HG02759 (cell line): ENCODE measurements around the gene DENND5B.
A peak's percentile ranks its signal among the peaks of the same experiment; 100 is the strongest.
"Not testable (repeated sequence)": the region's sequence is repeated elsewhere in the genome, so short reads cannot be mapped to it uniquely, and the experiment has no call there.

Experiments
- ATAC-seq: cut with Tn5 transposase; IDR thresholded peaks from one replicate; pipeline ENCODE4 v1.9.1; 2021; ENCODE audit warnings: mild to moderate bottlenecking, moderate library complexity; ENCODE audit not compliant: unreplicated experiment

The DENND5B gene

DNA sequence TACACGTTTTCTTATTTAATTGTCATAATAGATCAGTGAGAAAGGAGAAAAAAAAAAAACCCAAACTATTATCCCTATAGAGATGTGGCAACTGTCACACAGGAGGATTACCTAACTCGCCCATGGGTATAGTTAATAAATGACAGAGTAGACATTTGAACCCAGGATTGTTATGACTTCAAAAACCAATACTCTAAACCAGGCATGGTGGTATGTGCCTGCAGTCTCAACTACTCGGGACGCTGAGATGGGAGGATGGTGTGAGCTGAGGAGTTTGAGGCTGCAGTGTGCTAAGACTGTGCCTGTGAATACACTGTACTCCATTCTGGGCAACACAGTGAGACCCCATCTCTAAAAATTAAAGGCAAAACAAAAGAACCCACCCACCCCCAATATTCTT, 114.5 kb downstream of the DENND5B start:
- no peak for ATAC-seq

- ATAC-seq, result not testable (repeated sequence)
These were observed 115.3 kb downstream of the DENND5B start for GRCh38 chr12:31475610-31476009.

- ATAC-seq, result no peak
These were observed 116.2 kb downstream of the DENND5B start for GRCh38 chr12:31474751-31475150.

DNA sequence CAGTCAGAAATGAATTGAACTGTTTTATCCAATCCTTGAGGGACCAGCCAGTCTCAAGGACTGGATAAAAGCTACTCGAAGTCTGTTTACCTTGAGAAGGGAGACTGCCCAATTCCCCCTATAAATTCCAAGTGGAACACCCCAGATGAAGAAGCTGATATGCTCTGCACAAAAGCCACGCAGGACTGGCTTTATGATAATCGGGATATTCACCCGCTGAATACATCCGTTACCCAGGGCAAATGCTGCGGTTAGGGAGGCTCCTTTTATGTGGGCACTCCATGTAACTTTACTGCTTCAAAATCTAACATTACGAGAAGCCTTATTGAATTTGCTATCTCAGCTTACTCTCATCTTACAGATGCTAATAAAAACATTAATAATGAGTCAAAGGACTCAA, 119.1 kb downstream of the DENND5B start:
- no peak for ATAC-seq

DNA sequence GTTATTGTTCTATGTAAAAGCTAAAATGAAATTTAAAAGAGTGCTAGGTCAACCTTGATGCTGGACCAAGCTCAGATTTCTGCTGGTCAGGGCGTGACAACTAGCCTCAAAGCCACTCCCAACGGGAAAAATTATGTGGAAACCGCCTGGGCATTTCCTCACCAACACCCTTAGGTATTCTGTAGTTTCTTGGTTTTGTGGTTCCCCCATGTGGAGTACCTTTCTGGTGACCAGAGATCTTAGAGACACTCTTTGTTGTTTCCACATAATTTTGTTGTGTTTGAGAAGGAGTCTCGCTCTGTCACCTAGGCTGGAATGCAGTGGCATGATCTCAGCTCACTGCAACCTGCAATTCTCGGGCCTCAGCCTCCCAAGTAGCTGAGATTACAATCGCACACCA, 119.9 kb downstream of the DENND5B start:
- ATAC-seq, result no peak

DNA sequence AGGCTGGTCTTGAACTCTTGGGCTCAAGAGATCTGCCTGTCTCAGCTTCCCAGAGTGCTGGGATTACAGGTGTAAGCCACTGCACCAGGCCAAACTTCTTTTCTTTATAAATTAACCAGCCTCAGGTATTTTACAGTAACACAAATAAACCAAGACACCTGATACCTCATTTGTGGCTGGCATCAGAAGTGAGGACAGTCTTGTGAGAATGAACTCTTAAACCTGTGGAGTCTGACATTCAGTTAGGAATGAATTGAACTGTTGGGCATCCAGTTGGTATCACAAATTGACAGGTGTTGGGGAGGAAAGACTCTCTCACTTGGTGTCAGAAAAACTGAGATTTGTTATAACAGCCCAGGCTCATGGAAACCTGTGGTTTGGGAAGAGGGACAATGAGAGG, 120.5 kb downstream of the DENND5B start:
- no peak for ATAC-seq

- no peak for ATAC-seq
These were observed 124.2 kb downstream of the DENND5B start for GRCh38 chr12:31466768-31467167.

DNA sequence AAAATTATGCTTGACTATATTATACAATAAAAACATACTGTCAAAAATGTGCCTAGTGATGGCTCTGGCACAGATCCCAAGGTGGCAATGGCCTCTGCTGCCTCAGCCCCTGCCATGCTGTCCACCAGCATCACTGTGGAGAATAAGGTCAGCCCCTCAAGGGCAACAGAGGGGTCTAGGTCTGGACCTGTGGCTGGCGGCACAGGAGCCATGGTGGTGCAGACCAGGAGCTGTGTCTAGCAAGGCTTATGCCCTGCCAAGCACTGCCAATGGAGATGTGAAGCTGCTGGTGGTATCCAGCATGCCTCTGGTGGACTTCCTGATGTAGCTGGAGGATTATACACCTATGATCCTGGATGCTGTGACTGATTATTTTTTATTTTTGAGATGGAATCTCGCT, 125.9 kb downstream of the DENND5B start:
- no peak for ATAC-seq

- ATAC-seq, result no peak
These were observed 130.9 kb downstream of the DENND5B start for GRCh38 chr12:31460024-31460423.

GRCh38 chr12:31456562-31456961, 134.4 kb downstream of the DENND5B start:
- ATAC-seq, result no peak

DNA sequence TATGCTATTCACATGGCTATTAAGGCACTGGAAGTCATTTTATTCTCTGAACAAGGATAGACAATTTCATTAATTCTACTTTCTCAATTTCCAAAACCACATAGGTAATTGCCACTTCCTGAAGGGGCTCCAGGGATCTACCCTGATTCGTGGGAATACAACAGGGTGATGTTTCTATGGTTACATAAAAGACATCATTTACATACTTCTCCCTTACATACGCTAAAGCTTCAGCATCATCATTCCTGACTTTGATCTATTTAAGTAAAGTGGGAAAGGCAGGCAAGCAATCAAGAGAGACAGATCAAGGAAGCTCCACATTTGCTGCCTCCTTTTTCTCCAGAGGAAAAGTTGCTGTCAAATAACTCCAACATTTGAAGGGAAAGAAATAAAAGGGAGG, 146.2 kb downstream of the DENND5B start:
- no peak for ATAC-seq

GRCh38 chr12:31440586-31440985, 150.3 kb downstream of the DENND5B start:
- ATAC-seq, result no peak

DNA sequence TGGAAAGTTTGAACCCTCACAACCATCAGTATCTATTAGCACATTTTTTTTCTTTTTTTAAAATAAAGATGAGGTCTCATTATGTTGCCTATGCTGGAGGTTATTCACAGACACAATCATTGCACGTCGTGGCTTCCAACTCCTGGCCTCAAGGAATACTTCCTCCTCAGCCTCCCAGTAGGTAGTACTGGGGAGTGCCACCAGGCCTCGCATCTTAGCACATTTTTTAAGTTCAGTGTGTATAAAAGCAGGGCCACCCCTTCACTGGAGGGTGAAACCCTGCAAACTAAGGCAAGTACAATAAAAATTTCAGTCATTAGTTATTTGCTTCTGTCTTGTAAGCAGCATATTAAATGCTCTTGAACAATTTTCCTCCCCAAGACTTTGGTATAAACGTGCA, 150.8 kb downstream of the DENND5B start:
- no peak for ATAC-seq

DNA sequence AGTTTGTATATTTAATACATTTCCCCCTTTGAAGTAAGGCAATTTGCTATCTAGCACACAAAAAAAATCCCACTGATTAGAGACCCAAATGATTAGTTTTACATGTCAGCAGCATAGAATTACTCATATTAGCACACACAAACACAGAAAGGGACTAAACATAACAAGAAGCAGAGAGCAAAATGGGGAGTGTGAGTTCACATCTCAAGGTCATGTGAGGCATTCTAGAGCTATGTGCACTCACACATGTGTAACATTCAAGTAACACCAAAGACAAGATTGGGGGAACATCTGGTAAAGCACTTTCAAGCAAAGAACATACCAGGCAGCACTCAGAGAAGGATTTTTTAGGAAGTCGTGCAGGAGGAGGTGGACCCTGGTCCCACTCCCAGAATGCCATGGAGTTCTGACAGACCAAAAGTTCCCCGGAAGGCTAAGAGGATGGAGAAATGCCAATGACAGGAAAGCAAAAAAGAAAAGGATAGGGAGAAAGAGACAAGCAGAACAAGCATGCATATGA, 159.2 kb downstream of the DENND5B start:
- no peak for ATAC-seq

DNA sequence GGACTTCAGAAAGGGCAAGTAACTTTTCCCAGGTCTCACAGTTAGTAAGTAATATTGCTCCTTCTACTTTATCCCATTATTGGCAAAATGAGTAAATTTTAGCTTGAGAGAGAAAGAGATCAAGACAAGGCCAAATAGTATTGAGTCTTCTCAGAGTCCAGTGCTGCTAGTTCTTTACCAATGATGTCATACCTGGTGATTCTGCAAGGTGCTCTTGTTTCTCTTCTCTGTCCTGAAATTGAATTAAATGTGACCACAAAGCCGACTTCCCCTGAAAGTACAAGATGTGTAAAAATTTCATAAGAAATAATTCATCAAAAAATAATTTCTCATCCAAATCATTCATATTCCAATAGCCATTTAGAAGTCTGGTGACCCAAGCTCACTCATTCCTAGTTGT, 167.5 kb downstream of the DENND5B start:
- ATAC-seq, result no peak

DNA sequence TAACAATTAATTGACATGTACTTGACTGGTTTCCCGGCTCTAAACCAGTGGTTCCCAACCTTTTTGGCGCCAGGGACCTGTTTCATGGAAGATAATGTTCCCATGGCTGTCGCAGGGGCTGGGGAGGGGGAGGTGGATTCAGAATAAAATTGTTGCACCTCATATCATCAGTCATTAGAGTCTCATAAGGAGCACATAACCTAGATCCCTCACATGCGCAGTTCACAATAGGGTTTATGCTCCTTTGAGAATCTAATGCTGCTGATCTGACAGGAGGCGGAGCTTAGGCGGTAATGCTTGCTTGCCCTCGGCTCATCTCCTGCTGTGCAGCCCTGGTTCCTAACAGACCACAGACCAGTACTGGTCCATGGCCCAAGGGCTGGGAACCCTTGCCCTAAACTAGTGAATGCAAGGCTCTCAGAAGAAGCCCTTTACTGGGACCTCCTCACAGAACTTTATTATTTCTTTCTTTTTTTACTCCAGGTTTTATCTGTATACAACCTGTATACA, 178.6 kb downstream of the DENND5B start:
- no peak for ATAC-seq

GRCh38 chr12:31408763-31409162, 182.2 kb downstream of the DENND5B start:
- no peak for ATAC-seq

- ATAC-seq, result no peak
These were observed 183.4 kb downstream of the DENND5B start for GRCh38 chr12:31407562-31407961.

- peak; percentile 70 for ATAC-seq
These were observed 184.6 kb downstream of the DENND5B start for GRCh38 chr12:31406345-31406744.

- no peak for ATAC-seq
These were observed 185.9 kb downstream of the DENND5B start for GRCh38 chr12:31405021-31405420.

DNA sequence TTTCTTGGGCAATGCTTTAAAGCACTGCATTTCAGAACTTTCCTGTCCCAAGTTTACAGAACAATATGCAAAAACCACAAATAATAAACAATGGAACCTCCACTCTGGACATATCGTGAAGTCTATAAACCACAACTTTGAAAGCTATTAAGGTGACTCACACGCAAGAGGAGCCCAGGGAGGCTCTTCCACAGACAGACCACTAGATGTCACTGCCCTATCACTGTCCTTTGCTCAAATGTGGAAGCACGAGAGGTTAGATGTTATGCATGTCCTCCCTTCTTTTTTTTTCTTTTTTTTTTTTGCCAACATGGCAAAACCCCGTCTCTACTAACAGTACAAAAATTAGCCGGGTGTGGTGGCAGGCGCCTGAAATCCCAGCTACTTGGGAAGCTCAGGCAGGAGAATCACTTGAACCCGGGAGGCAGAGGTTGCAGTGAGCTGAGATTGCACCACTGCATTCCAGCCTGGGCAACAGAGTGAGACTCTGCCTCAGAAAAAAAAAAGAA, 187.8 kb downstream of the DENND5B start:
- ATAC-seq, result peak; percentile 81

DNA sequence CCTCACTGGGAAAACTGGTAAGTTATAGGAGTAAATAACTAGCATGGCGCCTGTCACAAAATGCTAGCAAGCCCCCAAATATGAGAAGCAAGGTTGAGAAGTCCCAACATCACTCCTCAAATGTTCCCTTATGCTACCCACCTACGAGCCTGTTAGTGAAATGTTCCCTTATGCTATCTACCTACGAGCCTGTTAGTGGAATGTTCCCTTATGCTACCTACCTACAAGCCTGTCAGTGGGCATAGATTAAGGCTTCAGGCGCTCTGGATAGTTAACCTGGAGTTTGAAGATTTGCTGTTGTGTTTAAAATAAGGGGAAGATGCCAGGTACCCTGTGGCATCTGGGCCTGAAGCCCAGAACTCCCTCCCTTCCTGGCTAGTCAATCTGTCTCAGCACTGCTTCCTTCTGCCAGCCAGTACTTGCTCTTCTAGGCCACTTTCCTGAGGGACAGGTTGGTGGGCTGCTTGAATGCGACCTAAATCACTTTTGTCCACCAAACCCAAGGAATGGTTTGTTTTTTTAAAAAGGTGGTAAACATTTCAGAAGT, 197.9 kb downstream of the DENND5B start:
- no peak for ATAC-seq

DNA sequence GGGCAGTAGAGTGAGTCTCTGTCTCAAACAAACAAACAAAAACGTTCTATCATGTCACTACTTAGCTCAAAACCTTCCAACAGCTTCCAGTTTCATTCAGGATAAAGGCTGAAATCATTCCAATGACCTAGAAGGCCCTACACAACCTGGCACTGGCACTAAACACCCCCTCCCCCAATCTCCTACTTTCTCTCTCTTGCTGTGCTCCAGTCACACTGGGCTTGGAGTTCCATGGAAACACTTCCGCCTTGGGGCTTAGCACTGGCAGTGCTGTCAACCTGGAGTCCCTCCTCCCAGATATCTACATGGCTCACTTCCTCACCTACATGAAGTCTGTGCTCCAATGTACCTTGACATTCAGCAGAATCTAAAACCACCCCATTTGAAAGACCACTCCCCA, 199.9 kb downstream of the DENND5B start:
- ATAC-seq, result no peak
